ENCODE measurements around the gene FAM3D. TPM values are rescaled to one million over a fixed set of nuclear protein-coding genes. Genes with fewer than 3 reads are reported as not detected.

The FAM3D gene
- total and polyA plus RNA-seq, 10 of the 15 experiments (the other 5 are each of a cell fraction or from before 2014, with no cell fraction given), result 0.04 to 0.07 TPM; not detected in 8

DNA sequence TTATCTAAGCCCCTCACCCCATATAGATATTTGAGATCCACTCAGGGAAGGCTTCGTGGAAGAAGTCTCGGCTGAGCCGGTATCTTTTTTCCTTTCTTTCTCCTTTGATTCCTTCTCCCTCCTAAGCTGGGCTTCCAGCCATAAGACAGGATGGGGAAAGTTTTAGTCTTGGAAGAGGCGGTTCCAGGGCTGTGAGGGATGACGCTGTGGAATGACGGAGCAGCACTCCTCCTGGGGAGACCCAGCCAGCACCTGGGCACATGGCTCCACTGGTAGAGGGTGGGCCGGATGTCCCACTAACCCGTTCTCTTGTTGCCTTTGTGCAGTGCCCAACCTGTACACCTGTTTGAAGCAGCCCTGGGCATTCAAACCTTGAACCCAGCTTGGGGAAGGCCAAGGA lies 46.2 kb downstream of the FAM3D start (continued):
- TF ChIP-seq, protein P1, sequence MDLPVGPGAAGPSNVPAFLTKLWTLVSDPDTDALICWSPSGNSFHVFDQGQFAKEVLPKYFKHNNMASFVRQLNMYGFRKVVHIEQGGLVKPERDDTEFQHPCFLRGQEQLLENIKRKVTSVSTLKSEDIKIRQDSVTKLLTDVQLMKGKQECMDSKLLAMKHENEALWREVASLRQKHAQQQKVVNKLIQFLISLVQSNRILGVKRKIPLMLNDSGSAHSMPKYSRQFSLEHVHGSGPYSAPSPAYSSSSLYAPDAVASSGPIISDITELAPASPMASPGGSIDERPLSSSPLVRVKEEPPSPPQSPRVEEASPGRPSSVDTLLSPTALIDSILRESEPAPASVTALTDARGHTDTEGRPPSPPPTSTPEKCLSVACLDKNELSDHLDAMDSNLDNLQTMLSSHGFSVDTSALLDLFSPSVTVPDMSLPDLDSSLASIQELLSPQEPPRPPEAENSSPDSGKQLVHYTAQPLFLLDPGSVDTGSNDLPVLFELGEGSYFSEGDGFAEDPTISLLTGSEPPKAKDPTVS (IDR thresholded peaks at IDR 0.05; ENCODE audit: low read depth, low read length), result no peak
- no peak for TF ChIP-seq TCF7 (IDR thresholded peaks at IDR 0.05; ENCODE audit: borderline replicate concordance)

DNA sequence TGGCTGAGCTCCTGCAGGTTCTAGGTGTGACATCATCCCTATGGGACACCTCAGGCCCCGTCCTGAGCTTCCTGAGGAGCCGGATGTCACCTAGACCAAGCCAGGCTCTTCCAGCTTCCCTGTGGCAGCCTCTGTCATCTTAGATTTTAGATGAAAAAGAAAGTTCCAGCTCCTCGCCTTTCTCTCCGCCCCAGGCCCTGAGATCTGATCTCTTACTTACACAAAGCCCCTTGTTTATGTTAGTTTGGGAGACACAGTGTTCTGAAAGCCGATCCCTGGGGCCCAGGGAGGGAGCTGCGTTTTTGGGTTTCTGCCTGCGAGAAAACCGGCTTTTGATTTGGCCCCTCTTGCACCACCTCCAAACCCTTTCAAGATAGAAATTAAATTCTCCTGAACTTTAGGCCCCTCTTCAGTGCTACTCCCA lies 49.2 kb downstream of the FAM3D start:
- Histone ChIP-seq H4K20me1 (ENCODE audit: control insufficient read depth, insufficient read depth) (no peaks in the 10 kb centered on the region), H3K4me1 (ENCODE audit: control insufficient read depth, insufficient read depth, low read length) (no peaks in the 10 kb centered on the region), H3K79me2 (ENCODE audit: control insufficient read depth, insufficient read depth, low read length) (no peaks in the 10 kb centered on the region), H3K4me3 (no peak overlapping the region), H3K27ac (ENCODE audit: control insufficient read depth, insufficient read depth) (no peak overlapping the region), H3K9me3 (replicated peaks; ENCODE audit: control insufficient read depth, insufficient read depth, low read length) (no peaks in the 10 kb centered on the region), H3K9ac (ENCODE audit: control insufficient read depth, insufficient read depth, low read length) (no peak overlapping the region), H3K27me3 (replicated peaks in 1 of 2; ENCODE audit: control insufficient read depth in 2 of 2, insufficient read depth in 2 of 2, low read length in 1 of 2) (no peaks in the 10 kb centered on the region; a peak in 1 of 4 replicates), H2AFZ (ENCODE audit: control insufficient read depth, low read depth, low read length) (no peak overlapping the region), H3K36me3 (ENCODE audit: control insufficient read depth in 2 of 2, insufficient read depth in 2 of 2, low read length in 1 of 2) (no peaks in the 10 kb centered on the region), H3K4me2 (ENCODE audit: control insufficient read depth, insufficient read depth) (no peak overlapping the region)
- no TSS peak for BruUV-seq (replicated peaks)
- ATAC-seq (no peak), DNase-seq (ENCODE audit: low read depth, low spot score) (no peak), FAIRE-seq (no peak)
- ChIA-PET CTCF (interaction anchor here (1.8 kb wide), 1 partner anchor 13 kb away, joined by 5 read pairs; no protein-coding TSS in a partner anchor), SMC1A (ENCODE audit: uncharacterized antibody, unreplicated experiment) (no interaction called here), POLR2A (no interaction called here), RAD21 (ENCODE audit: unreplicated experiment) (no interaction called here)
- in situ Hi-C loops (cut with MboI) (no loop called here), intact Hi-C loops (cut with micrococcal nuclease; ENCODE audit: unreplicated experiment) (no loop called here)
- TF ChIP-seq, protein P2, sequence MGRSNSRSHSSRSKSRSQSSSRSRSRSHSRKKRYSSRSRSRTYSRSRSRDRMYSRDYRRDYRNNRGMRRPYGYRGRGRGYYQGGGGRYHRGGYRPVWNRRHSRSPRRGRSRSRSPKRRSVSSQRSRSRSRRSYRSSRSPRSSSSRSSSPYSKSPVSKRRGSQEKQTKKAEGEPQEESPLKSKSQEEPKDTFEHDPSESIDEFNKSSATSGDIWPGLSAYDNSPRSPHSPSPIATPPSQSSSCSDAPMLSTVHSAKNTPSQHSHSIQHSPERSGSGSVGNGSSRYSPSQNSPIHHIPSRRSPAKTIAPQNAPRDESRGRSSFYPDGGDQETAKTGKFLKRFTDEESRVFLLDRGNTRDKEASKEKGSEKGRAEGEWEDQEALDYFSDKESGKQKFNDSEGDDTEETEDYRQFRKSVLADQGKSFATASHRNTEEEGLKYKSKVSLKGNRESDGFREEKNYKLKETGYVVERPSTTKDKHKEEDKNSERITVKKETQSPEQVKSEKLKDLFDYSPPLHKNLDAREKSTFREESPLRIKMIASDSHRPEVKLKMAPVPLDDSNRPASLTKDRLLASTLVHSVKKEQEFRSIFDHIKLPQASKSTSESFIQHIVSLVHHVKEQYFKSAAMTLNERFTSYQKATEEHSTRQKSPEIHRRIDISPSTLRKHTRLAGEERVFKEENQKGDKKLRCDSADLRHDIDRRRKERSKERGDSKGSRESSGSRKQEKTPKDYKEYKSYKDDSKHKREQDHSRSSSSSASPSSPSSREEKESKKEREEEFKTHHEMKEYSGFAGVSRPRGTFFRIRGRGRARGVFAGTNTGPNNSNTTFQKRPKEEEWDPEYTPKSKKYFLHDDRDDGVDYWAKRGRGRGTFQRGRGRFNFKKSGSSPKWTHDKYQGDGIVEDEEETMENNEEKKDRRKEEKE (IDR thresholded peaks at IDR 0.05), result no peak
- WGBS (ENCODE audit: insufficient coverage, insufficient replicate concordance, low lambda C conversion rate, missing lambda C conversion rate), result 37% methylated on average over 8 of the region's 8 CpGs
